GM18951 (cell line): ENCODE results near the gene NUS1.
"Not testable (repeated sequence)": the region's sequence is repeated elsewhere in the genome, so short reads cannot be mapped to it uniquely, and the experiment has no call there.

Experiments used
- POLR2A ChIP-seq: IDR thresholded peaks from 4 replicates; pipeline ENCODE4 v1.6.1; 2011; ENCODE audit warnings: mild to moderate bottlenecking; ENCODE audit not compliant: insufficient read length, insufficient read depth; ENCODE audit errors: extremely low read depth
- in situ Hi-C: fragments of 300-500 bp; cut with MboI; formaldehyde crosslinking; loops from one replicate; pipeline ENCODE4 v1.12.0; 2022; ENCODE audit warnings: low sequenced_read_pairs, mixed read lengths, inconsistent platforms; ENCODE audit not compliant: unreplicated experiment

The NUS1 gene

GRCh38 chr6:117739869-117740268, 64.6 kb downstream of the NUS1 start:
- TF ChIP-seq POLR2A: no peak
- in situ Hi-C loops: no loop called here

GRCh38 chr6:117740605-117741004, 65.3 kb downstream of the NUS1 start:
- no peak for TF ChIP-seq POLR2A
- in situ Hi-C loops: no loop called here

GRCh38 chr6:117750675-117751074, 75.4 kb downstream of the NUS1 start:
- in situ Hi-C loops: not testable (repeated sequence)
